HG03558 (cell line): ENCODE measurements around the gene SLC4A9.
A peak's percentile ranks its signal among the peaks of the same experiment; 100 is the strongest.
"Not testable (repeated sequence)": the region's sequence is repeated elsewhere in the genome, so short reads cannot be mapped to it uniquely, and the experiment has no call there.

ENCODE experiments used
- ATAC-seq: cut with Tn5 transposase; IDR thresholded peaks from one replicate; pipeline ENCODE4 v1.9.1; 2021; ENCODE audit warnings: moderate number of reproducible peaks; ENCODE audit not compliant: unreplicated experiment; ENCODE audit errors: extremely low read depth

Gene SLC4A9

DNA sequence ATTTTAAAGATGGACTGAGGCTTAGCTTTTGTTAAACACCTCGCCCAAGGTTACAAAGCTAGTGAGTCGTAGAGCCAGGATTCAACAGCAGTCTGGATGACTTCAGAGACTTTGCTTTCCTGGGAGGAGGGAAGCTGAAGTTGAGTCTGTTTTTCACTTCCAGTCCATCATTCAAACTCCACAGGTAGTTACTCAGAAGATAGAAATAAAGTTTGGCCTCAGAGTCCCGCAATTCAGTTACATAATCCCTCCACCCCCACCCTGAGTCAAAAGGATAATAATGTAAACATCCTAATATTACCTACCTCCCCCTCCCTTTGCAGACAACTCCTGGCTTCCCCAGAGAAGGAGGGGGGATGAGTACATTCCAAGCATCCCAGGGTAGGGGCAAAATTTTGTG lies 21.7 kb upstream of the SLC4A9 start:
- no peak for ATAC-seq

DNA sequence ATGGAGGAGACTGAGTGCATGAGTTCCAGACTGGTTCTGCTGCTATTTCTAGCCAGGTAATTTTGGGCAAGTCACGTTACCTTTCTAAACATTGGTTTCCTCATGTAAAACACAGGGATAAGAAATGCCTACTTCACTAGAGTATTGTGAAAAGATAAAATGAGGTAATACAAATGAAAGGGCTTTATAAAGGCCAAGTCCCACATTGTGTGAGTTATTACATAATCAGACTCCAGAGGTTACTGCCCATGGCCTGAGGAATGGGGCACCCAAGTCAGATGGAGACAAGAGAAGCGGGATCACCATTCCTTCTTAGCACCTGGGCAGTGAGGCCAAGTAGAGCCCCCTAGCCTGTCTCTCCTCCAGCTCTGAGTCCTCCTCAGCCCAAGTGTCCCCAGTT lies 21.1 kb upstream of the SLC4A9 start:
- ATAC-seq = no peak

DNA sequence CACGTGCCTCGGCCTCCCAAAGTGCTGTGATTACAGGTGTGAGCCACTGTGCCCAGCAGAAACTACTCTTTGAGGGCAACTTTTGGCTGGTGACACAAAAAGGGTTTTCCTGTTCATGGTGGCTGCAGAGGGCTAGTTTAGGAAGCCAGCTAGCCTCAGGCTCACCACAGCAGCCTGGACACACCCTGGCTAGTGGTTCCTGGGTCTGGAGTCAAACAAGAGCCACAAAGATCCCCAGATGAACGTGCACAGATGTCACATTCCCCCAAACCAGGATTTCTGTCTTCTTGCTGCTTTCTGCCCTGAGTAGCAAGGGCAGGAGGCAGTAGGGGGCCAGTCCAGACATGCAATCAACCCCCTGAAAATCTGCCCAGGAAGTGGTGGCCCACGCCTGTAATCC lies 20.4 kb upstream of the SLC4A9 start:
- ATAC-seq = no peak

DNA sequence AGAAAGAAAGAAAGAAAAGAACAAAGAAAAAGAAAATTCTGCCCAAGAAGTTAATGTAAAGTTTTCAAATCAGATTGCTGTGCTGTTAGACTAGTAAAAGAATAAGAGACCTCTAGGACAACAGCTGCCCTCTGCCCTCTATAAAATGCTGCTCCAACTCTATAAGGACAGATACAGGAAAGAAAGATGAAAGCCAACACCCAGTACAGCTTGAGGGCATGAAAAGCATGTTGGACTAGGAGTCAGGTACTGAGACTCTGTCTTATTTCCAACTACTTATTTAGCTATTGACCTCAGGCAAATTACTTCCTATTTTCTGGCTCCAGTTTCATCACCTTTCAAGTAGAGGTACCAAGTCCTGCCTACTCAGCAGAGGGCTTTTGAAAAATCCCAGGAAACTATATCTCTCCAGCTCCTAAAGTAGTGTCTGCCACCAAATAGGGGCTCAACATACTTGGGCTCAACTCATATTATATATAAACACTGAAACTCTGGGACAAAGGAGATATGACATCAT lies 19.3 kb upstream of the SLC4A9 start:
- ATAC-seq = no peak

DNA sequence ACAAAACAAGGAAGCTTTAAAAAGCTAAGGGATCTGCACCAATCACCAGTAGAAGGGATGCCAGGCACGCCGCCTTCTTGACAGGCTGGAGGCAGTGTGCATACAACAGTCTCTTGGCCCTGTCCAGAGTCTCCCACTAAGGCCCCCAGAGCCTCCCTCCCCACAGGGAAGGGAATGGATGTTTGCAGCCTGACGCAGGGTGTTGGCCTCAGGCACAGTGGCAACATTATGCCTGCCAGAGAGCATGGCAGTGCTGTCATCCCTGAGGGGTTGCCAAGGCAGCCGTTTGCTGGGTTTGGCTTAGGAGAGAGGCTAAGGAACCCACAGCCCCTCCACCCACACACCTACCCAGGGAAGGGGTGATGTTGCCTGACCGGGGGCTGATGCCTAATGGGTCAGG lies 18.4 kb upstream of the SLC4A9 start:
- no peak for ATAC-seq

DNA sequence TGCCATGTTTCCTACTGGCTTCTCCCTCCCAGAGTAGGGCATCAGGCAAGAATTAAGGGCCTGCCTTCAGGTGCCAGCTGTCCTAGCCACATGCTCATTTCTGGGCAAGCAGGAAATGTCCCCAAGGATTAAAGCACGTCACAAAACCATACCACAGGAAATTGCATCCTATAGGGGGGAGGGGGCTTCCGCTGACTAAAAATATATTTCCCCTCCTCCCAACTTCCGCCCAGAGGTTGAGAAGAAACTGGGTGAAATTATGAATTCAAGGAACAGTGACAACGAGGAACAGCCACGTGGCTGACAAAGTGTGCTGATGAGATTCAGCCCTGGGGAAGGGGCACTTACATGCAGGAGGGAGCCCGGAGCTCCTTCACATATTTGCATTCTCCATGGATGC lies 17.7 kb upstream of the SLC4A9 start:
- no peak for ATAC-seq

DNA sequence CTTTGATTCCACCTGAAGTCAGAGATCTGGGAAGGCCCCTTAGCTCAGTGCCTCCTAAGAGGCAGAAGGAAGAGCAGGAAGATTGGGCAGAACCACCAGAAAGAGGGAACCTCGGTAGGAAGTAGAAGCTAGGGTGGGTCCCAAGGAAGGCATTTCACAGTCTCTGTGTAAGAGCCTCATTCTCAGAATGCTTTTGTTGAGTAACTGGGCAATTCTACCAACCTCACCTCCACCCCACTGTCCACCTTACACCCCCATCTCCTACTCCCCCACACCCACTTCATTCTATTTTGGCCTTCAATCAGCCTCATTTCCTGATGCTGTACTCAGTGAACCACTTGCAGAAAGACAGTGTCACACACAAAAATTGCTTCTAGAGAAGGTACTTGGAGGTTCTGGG lies 17.1 kb upstream of the SLC4A9 start:
- no peak for ATAC-seq

DNA sequence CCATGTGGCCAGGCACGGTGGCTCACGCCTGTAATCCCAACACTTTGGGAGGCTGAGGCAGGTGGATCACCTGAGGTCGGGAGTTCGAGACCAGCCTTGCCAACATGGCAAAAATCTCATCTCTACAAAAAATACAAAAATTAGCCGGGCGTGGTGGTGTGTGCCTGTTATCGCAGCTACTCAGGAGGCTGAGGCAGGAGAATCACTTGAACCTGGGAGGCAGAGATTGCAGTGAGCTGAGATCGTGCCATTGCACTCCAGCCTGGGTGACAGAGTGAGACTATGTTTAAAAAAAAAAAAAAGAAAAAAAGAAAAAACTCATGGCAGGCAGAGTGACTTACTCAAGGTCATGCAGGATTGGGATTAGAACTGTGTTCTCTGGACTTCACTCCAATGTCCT lies 16.1 kb upstream of the SLC4A9 start:
- ATAC-seq = not testable (repeated sequence)

DNA sequence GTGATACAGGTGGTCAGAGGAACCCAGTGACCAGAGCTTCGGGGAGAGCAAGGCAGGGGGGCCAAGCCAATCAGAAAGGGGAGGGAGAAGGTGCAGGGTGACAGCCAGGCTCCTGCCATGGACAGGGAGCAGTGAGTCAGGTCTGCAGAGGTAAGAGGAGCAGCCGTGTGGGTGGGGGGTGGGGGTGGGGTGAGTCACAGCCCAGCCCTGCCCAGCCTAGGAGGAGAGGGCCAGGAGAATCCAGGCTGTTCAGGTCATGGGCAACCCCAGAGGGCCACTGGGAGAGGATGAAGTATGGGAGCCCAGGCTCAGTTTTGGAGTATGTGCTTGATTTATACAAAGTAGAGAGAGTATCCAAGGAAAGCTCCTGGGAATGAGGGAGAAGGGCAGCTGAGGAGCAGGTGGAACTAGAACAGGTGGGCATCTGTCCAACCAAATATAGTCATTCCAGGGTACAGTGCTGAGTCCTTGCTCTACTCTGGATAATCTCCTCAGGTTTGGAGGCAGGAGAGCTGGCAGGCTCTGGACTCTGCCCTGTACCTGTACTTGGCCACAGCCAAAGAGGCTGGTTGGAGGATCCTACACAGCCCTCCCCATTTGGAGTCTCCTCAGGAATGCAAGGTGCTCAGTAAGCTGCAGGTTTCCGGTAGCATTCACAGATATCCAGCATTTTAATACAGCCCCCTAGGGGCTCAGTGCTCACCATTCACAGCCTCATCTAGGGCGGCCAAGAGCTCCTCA lies 15.1 kb upstream of the SLC4A9 start:
- ATAC-seq = no peak

DNA sequence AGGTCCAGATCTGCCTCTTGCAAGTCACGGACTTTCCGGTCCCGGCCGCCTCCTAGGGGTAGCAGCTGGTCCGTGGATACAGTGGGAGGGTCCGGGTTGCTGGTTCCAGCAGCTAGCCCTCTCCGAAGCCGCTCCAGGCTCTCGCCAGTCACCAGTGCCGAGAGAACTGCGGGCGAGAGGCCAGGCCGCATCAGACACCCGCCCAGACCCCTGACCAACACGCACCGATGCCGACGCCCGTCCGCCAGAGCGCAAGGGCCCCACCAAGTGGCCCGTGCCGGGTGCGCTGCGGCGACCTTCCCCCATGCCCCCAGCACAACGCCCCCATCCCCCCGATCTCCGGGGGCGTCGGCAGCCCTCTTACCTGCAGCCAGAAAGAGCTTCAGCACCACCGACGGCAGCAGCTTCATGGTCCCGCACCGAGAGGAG lies 14.1 kb upstream of the SLC4A9 start:
- ATAC-seq = peak; percentile 8

DNA sequence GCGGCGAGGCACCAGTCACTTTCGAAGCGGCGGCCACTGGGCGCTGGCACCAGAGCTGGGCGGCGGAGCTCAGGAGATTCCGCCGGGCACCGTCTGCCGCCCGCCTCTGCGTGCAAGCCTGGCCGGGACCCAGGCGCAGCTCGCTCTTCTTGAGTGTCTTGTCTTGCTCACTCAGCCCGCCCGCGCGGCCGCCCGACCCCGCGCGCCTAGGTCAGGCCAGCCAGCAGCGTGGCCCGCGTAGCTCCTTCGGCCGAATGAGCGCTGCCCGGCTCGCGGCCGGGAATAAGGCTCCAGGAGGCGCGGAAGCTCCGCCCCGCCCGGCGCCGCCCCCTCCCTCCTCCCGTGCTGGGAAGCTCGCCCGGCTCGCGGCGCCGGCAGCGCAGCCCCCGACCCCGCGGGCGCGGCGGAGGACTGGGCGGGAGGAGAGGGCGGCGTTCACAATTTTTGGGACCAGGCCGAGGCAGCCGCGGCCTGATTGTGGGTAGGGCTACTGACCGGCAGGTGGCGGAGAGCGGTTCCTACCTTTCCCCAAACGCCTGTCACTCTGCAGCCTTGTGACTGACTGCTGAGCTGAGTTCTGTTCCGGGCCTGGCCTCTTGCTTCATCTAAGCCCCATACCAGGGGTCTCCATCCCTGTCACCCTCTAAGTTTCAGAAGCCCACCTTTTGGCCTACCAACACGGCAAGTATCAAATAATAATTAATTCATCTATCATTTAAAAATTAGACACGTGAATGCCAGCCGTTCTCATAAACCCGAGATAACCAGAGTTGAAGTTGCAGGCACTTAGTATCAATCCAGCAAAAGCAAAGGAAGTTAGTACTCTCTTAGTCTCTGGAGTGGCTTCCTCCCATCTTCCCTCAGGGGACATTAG lies 13.4 kb upstream of the SLC4A9 start, which contains the start of gene HBEGF:
TSS of gene HBEGF (minus strand) at position 256 of the 874 bp plus-strand sequence. CDS start 275 bp downstream, outside the sequence.
- ATAC-seq = peak; percentile 49

DNA sequence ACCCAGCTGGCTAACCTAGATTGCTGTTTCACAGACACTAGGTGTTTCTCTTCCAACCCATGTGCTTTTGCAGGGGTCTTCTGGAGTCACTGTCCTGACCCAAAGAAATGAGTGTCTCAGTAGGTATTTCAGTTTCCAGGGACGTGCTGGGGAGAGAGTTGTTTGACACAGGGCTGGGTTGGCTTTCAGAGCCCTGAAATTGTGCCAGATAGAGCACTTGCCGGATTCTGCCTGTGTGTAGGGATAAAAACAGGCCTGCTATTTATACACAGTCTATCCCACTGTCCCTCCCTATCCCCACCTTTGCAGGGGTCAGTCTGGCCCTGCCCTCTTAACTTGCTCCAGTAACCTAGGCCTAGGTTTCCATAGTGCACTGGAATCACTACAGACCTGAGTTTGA lies 12.6 kb upstream of the SLC4A9 start:
- ATAC-seq = no peak

DNA sequence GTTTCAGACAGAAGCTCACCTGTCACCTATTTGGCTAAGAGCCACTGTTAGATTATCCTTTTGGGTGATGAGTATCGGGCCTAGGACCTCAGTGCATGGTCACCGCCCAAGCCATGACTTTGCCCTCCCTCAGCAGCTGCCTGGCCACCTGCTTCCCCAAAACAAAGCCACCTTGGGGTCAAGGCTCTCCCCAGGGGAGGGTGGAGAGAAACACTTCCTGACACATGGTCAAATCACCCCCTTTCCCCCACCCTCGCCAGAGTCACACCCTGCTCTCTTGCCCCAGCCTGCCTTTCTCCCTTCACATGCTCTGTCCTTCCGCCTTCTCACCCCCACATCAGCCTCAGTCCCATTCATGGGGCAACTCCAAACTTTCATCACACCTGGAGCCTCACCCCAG lies 11.9 kb upstream of the SLC4A9 start:
- no peak for ATAC-seq

DNA sequence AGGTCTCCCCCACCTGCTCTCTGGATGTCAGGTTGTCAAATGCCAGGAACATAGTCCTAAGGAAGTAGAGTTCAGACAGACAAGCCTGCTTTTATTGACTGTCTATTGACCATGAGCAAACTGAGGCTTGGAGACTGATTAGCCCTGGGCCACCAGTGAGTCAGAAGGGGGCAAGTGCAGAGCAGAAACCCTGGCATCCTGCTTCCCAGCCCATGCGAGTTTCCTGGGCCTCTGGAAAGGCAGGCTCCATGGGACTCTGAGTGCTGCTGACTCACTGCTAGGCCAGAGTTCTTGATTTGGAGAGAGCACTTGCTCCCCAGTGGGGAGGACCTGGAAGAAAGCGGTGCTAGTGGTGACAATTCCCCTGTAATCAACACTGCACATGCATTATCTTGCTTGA lies 10.8 kb upstream of the SLC4A9 start:
- no peak for ATAC-seq

DNA sequence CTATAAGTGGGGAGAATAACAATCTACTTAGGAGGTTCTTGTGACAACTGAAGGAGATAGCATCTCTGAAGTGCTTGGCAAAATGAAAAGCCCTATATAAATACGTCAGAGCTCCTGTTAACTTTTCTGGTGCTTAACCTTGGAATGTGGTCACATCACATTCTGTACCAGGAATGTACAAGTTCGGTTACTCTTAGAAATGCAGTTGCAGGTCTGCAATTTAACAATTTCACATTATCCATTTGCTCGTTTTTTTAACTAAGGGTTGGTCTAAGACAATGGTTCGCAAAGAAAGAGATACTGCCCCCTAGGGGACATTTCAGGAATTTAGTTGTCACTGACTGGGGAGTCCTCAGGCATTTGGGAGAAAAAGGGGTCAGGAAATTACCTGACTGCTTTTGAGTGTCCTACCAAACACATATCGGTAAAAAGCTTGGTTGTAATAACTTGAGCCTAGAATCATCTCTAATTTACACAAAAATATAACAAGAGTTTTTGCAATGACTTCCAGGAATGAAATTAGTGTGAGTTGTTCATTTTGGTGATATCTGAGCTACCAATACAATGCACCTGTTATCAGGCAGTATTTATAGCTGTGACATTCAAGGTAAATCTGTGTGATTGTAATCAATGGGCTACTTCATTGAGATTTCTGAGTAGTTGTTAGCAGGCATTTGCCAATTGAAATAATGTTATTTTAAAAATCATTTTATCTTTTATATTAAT lies 8.2 kb upstream of the SLC4A9 start:
- peak; percentile 63 for ATAC-seq

DNA sequence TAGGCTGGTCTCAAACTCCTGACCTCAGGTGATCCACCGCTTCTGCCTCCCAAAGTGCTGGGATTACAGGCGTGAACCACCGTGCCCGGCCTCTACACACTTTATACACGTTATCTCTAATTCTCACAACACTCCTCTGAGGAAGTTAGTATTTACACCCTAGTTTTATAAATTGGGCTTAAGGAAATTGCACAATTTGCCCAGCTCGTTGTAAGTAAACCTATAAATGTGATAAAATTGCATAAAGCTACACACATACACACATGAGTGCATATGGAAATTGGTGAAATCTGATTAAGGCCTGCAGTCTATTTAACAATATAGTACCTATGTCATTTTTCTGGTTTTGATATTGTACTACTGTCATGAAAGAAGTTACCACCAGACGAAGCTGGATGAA lies 4.4 kb upstream of the SLC4A9 start:
- ATAC-seq = no peak

DNA sequence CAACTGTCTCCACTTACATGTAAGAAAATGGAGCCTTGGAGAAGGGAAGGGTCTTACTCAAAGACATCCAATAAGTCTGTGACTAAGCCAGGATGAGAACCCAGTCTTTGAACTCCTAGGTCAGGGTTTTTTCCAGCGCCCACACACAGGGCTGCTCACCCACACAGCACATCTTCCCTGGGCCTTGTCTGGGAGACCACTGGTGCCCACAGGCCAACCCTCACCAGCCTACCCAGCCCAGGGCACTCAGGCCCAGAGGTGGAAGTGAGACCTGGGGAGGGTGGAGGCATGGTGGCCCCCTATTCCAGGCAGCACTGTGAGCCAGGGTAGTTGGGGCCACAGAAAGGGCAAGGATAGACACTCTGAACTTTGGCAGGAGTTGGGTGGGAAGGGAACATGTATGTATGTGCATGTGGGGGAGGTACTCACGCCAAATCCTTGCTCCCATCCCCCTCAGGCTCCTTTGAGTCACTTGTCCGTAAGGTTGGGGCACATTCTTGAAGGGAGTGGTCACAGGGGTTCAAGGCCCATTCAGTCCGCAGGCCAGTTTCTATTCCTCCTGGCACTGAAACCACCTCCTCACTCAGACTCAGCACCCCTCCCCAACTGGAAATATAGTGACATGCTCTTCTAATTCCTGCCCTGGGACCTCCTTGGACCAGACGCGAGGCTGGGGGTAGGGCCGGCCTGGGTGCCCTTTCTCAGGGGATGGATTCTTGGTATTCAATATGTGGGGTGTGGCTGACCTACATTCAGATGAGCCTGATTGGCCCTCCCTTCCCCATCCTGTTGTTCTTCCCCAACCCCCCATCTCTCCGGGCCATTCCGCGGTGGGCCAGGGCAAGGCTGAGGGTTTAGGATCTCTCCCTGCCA lies 2.9 kb upstream of the SLC4A9 start:
- ATAC-seq = no peak

DNA sequence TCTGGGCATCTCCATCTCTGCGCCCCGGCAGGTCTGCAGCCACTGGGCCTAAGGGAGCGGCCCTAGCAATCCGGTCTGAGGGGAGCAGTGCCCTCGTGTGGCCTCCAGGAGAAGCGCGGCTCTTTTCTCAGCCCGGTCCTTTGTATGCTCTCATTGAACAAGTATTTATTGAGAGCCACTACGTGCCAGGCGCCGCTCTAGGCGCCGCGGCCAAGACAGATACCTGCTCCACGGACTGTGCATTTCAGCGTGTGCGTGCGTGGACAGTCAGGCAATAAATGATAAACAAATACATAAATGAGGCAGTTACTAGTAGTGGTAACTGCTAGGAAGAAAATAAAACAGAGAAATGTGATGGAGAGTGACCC lies 2.3 kb upstream of the SLC4A9 start:
- peak; percentile 85 for ATAC-seq

DNA sequence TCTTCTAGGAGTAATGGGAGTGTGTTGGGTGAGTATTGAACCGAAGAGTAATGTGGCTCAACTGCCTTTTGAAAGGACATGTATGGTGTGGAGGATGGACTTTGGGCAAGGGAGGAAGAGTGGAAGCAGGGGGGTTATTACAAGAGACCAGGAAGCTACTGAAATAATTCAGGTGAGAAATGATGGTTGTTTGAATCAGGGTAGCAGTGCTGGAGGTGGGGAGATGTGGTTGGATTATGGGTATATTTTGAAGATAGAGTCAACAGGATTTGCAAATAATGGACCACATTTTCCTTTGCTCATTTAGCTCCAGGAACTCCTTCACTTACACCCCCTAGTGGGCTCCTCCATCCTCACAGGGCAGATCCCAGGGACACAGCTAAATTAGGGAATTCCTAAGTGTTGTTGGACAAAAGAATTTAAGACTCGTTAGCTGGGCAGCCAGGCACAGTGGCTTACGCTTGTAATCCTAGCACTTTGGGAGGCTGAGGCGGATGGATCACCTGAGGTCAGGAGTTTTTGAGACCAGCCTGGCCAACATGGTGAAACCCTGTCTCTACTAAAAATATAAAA lies 1.2 kb upstream of the SLC4A9 start:
- ATAC-seq = no peak
